SK-N-SH treated with all-trans-retinoic acid at 6 μM for 48 hours (cell line): ENCODE measurements around the gene BRCA2.

ENCODE experiments used
- CREB5 ChIP-seq: fragments of 250-450 bp; sonication (Bioruptor Pico); IDR thresholded peaks from 2 replicates; pipeline ENCODE4 v1.5.1; 2020; ENCODE audit warnings: low read depth, mild to moderate bottlenecking, moderate library complexity
- CSDC2 ChIP-seq: fragments of 250-450 bp; sonication (Bioruptor Pico); IDR thresholded peaks from 2 replicates; pipeline ENCODE4 v1.5.0; 2020; ENCODE audit warnings: mild to moderate bottlenecking, moderate library complexity
- CSRNP3 ChIP-seq: fragments of 250-450 bp; sonication (Bioruptor Pico); IDR thresholded peaks from 2 replicates; pipeline ENCODE4 v1.5.1; 2021; ENCODE audit warnings: mild to moderate bottlenecking, moderate library complexity
- OSR1 ChIP-seq: fragments of 250-450 bp; sonication (Bioruptor Pico); IDR thresholded peaks from 2 replicates; pipeline ENCODE4 v1.8.0; 2022; ENCODE audit warnings: moderate library complexity, mild to moderate bottlenecking, inconsistent platforms
- PATZ1 ChIP-seq: fragments of 250-450 bp; sonication (Bioruptor Pico); IDR thresholded peaks from 2 replicates; pipeline ENCODE4 v1.8.0; 2020; ENCODE audit warnings: mild to moderate bottlenecking, moderate library complexity, borderline replicate concordance
- PPARA ChIP-seq: fragments of 250-450 bp; sonication (Bioruptor Pico); IDR thresholded peaks from 2 replicates; pipeline ENCODE4 v1.5.0; 2020; ENCODE audit warnings: mild to moderate bottlenecking, borderline replicate concordance
- RARB ChIP-seq: fragments of 250-450 bp; sonication (Bioruptor Pico); IDR thresholded peaks from 2 replicates; pipeline ENCODE4 v1.8.0; 2021; ENCODE audit warnings: mild to moderate bottlenecking, moderate library complexity
- ZC3H10 ChIP-seq: fragments of 250-450 bp; sonication (Bioruptor Pico); IDR thresholded peaks from 2 replicates; pipeline ENCODE4 v1.5.1; 2021; ENCODE audit warnings: mild to moderate bottlenecking, moderate library complexity
- ZFP3 ChIP-seq: fragments of 250-450 bp; sonication (Bioruptor Pico); IDR thresholded peaks from 2 replicates; pipeline ENCODE4 v1.5.0; 2020; ENCODE audit warnings: mild to moderate bottlenecking, moderate library complexity
- ZFP30 ChIP-seq: fragments of 450-650 bp; formaldehyde crosslinking; IDR thresholded peaks from 2 replicates; pipeline ENCODE4 v1.5.0; 2022; ENCODE audit warnings: mild to moderate bottlenecking, moderate library complexity
- ZNF8 ChIP-seq: fragments of 450-650 bp; formaldehyde crosslinking; IDR thresholded peaks from 2 replicates; pipeline ENCODE4 v1.5.0; 2020; ENCODE audit warnings: mild to moderate bottlenecking, moderate library complexity

- TF ChIP-seq CSDC2 (CRISPR knock-in tag) (no peak), PATZ1 (no peak), ZFP3 (no peak), ZFP30 (CRISPR knock-in tag) (no peak), ZNF8 (no peak), ZC3H10 (no peak), OSR1 (no peak), PPARA (no peak), CSRNP3 (CRISPR knock-in tag) (no peak), RARB (CRISPR knock-in tag) (no peak), CREB5 (CRISPR knock-in tag) (no peak)
Measured at GRCh38 chr13:32278426-32278825, 36.9 kb upstream of the BRCA2 start.
